Measurements from ENCODE around the gene AP1G2. TPM values are rescaled to one million over a fixed set of nuclear protein-coding genes. Genes with fewer than 3 reads are reported as not detected.
A peak's percentile ranks its signal among the peaks of the same experiment; 100 is the strongest.

The AP1G2 gene
- total and polyA plus RNA-seq, 2 of the 4 experiments (the other 2 are of a cell fraction), result 2.9 to 19.2 TPM

GRCh38 chr14:23523229-23524016 lies 44.2 kb downstream of the AP1G2 start:
- H3K4ac ChIP-seq (ENCODE audit: low read depth, low read length), result no peak overlapping the region
- H2AFZ ChIP-seq (replicated peaks; ENCODE audit: low read length, poor library complexity), result no peak overlapping the region
- H3K36me3 ChIP-seq (ENCODE audit: control insufficient read depth, insufficient read depth, low read length), result no peaks in the 10 kb centered on the region
- ATAC-seq (ENCODE audit: low read depth) (no peak), DNase-seq (no peak)
- no peak overlapping the region for H3K18ac ChIP-seq (ENCODE audit: low read depth, low read length)
- WGBS, 2 experiments (ENCODE audit: extremely low coverage in 2 of 2, insufficient read length in 1 of 2), result 80% methylated on average over 10 of the region's 16 CpGs; no CpG with 5 or more reads in 1 of the 2 experiments
- no peak overlapping the region for H3K23ac ChIP-seq (ENCODE audit: low read depth, low read length)
- H4K5ac ChIP-seq (ENCODE audit: low read depth, low read length), result no peak overlapping the region
- H3K27ac ChIP-seq (ENCODE audit: insufficient read depth, low read length), result no peak overlapping the region
- H3K79me1 ChIP-seq (ENCODE audit: low read depth in 1 of 2, low read length in 2 of 2), result no peaks in the 10 kb centered on the region
- H3K14ac ChIP-seq (replicated peaks; ENCODE audit: low read depth, low read length), result no peak overlapping the region
- H2BK5ac ChIP-seq (ENCODE audit: low read depth, low read length, poor library complexity, severe bottlenecking), result no peak overlapping the region
- no peak overlapping the region for H2BK120ac ChIP-seq (ENCODE audit: low read depth, low read length)
- no peak overlapping the region for H2AK5ac ChIP-seq (ENCODE audit: low read depth, low read length)
- no peaks in the 10 kb centered on the region; the same call in 1 of the 2 replicates for H3K27me3 ChIP-seq (ENCODE audit: control insufficient read depth, insufficient read depth, low read length)
- H4K8ac ChIP-seq (ENCODE audit: low read depth in 2 of 2, low read length in 2 of 2), result no peak overlapping the region
- dilution Hi-C loops (cut with HindIII; ENCODE audit: low sequenced_read_pairs, unreplicated experiment), result no loop called here
- H3K9me1 ChIP-seq (ENCODE audit: insufficient read depth, low read length), result no peaks in the 10 kb centered on the region
- H2AK9ac ChIP-seq (replicated peaks; ENCODE audit: low read depth, low read length, poor library complexity), result peak overlapping the region; percentile 0
- no peak overlapping the region for H2BK15ac ChIP-seq (ENCODE audit: low read depth, low read length)
- no peak overlapping the region for H3K9ac ChIP-seq (ENCODE audit: low read depth, low read length)
- ChIA-PET POLR2A (ENCODE audit: unreplicated experiment) (no interaction called here), CTCF (interaction anchor here (0.6 kb wide), 1 partner anchor 224 kb away, joined by 5 read pairs; no protein-coding TSS in a partner anchor)
- no peaks in the 10 kb centered on the region for H3K4me1 ChIP-seq (ENCODE audit: control insufficient read depth, insufficient read depth, low read length)
- H3K9me3 ChIP-seq (ENCODE audit: control insufficient read depth, insufficient read depth, low read length), result no peaks in the 10 kb centered on the region
- no peak overlapping the region for H4K91ac ChIP-seq (ENCODE audit: insufficient read depth, low read depth, low read length)
- H4K20me1 ChIP-seq (ENCODE audit: insufficient read depth, low read length), result no peaks in the 10 kb centered on the region
- no peak overlapping the region for H3K4me3 ChIP-seq (ENCODE audit: insufficient read depth, low read depth, low read length)
- TF ChIP-seq USF2 (IDR thresholded peaks at IDR 0.05; ENCODE audit: low read depth, low read length), result no peak
- TF ChIP-seq SMC3 (IDR thresholded peaks at IDR 0.05; ENCODE audit: low read depth, low read length), result no peak
- TF ChIP-seq MAFK (IDR thresholded peaks at IDR 0.05; ENCODE audit: low read depth, low read length), result no peak
- TF ChIP-seq ELK1 (IDR thresholded peaks at IDR 0.05; ENCODE audit: borderline replicate concordance, low read depth, low read length), result no peak
- TF ChIP-seq MAZ (IDR thresholded peaks at IDR 0.05; ENCODE audit: borderline replicate concordance, low read depth, low read length), result no peak
- TF ChIP-seq, protein P1, sequence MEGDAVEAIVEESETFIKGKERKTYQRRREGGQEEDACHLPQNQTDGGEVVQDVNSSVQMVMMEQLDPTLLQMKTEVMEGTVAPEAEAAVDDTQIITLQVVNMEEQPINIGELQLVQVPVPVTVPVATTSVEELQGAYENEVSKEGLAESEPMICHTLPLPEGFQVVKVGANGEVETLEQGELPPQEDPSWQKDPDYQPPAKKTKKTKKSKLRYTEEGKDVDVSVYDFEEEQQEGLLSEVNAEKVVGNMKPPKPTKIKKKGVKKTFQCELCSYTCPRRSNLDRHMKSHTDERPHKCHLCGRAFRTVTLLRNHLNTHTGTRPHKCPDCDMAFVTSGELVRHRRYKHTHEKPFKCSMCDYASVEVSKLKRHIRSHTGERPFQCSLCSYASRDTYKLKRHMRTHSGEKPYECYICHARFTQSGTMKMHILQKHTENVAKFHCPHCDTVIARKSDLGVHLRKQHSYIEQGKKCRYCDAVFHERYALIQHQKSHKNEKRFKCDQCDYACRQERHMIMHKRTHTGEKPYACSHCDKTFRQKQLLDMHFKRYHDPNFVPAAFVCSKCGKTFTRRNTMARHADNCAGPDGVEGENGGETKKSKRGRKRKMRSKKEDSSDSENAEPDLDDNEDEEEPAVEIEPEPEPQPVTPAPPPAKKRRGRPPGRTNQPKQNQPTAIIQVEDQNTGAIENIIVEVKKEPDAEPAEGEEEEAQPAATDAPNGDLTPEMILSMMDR (conservative IDR thresholded peaks at IDR 0.05; ENCODE audit: low read depth, low read length), result no peak
- no peak for TF ChIP-seq RFX5 (IDR thresholded peaks at IDR 0.05; ENCODE audit: low read depth, low read length)
- TF ChIP-seq MXI1 (IDR thresholded peaks at IDR 0.05; ENCODE audit: borderline replicate concordance, low read depth, low read length), result no peak
- TF ChIP-seq CEBPB (IDR thresholded peaks at IDR 0.05; ENCODE audit: low read depth, low read length), result no peak
- no peak overlapping the region for H3K56ac ChIP-seq (ENCODE audit: extremely low read depth, insufficient read depth, low read length)
- no peak overlapping the region for H2BK20ac ChIP-seq (ENCODE audit: low read depth, low read length)
- intact Hi-C loops (cut with micrococcal nuclease), result no loop called here
- in situ Hi-C loops (cut with MboI; ENCODE audit: low sequenced_read_pairs), result no loop called here
- no TSS peak for BruUV-seq (replicated peaks)
- H3K4me2 ChIP-seq (ENCODE audit: low read depth, low read length), result no peak overlapping the region

Measured in IMR-90 (cell line).